SK-N-SH treated with all-trans-retinoic acid at 6 μM for 48 hours (cell line): ENCODE measurements around the gene AFAP1.

Source experiments
- ATAC-seq: fragments of 200-7000 bp; cut with Tn5 transposase; 3 replicates; pipeline ENCODE4 v1.9.1; 2020; ENCODE audit warnings: mild to moderate bottlenecking, moderate library complexity
- ARNTL ChIP-seq: fragments of 450-650 bp; formaldehyde crosslinking; IDR thresholded peaks from 2 replicates; pipeline ENCODE4 v1.5.0; 2020; ENCODE audit warnings: low read depth, mild to moderate bottlenecking, moderate library complexity, borderline replicate concordance
- BACH2 ChIP-seq: fragments of 250-450 bp; sonication (Bioruptor Pico); IDR thresholded peaks from 2 replicates; pipeline ENCODE4 v1.9.0; 2021; ENCODE audit warnings: mild to moderate bottlenecking, borderline replicate concordance
- CSDC2 ChIP-seq: fragments of 250-450 bp; sonication (Bioruptor Pico); IDR thresholded peaks from 2 replicates; pipeline ENCODE4 v1.5.0; 2020; ENCODE audit warnings: mild to moderate bottlenecking, moderate library complexity
- ESRRG ChIP-seq: fragments of 250-450 bp; sonication (Bioruptor Pico); IDR thresholded peaks from 2 replicates; pipeline ENCODE4 v1.6.1; 2021; ENCODE audit warnings: mild to moderate bottlenecking
- GLIS3 ChIP-seq: fragments of 250-450 bp; sonication (Bioruptor Pico); IDR thresholded peaks from 2 replicates; pipeline ENCODE4 v1.5.0; 2020; ENCODE audit warnings: mild to moderate bottlenecking, moderate library complexity
- ISL1 ChIP-seq: fragments of 250-450 bp; sonication (Bioruptor Pico); IDR thresholded peaks from 2 replicates; pipeline ENCODE4 v2.1.2; 2022; ENCODE audit warnings: mild to moderate bottlenecking, moderate library complexity
- OSR1 ChIP-seq: fragments of 250-450 bp; sonication (Bioruptor Pico); IDR thresholded peaks from 2 replicates; pipeline ENCODE4 v1.8.0; 2022; ENCODE audit warnings: moderate library complexity, mild to moderate bottlenecking, inconsistent platforms
- PPARA ChIP-seq: fragments of 250-450 bp; sonication (Bioruptor Pico); IDR thresholded peaks from 2 replicates; pipeline ENCODE4 v1.5.0; 2020; ENCODE audit warnings: mild to moderate bottlenecking, borderline replicate concordance
- RARB ChIP-seq: fragments of 250-450 bp; sonication (Bioruptor Pico); IDR thresholded peaks from 2 replicates; pipeline ENCODE4 v1.8.0; 2021; ENCODE audit warnings: mild to moderate bottlenecking, moderate library complexity
- SNAI2 ChIP-seq: fragments of 250-450 bp; sonication (Bioruptor Pico); IDR thresholded peaks from 2 replicates; pipeline ENCODE4 v1.5.0; 2020; ENCODE audit warnings: mild to moderate bottlenecking, moderate library complexity
- TCF4 ChIP-seq: fragments of 250-450 bp; sonication (Bioruptor Pico); IDR thresholded peaks from 2 replicates; pipeline ENCODE4 v1.8.0; 2021; ENCODE audit warnings: mild to moderate bottlenecking, moderate library complexity, borderline replicate concordance
- TOX ChIP-seq: fragments of 250-450 bp; sonication (Bioruptor Pico); IDR thresholded peaks from 2 replicates; pipeline ENCODE4 v1.8.0; 2021; ENCODE audit warnings: mild to moderate bottlenecking, moderate library complexity, borderline replicate concordance
- ZC3H10 ChIP-seq: fragments of 250-450 bp; sonication (Bioruptor Pico); IDR thresholded peaks from 2 replicates; pipeline ENCODE4 v1.5.1; 2021; ENCODE audit warnings: mild to moderate bottlenecking, moderate library complexity
- ZFP3 ChIP-seq: fragments of 250-450 bp; sonication (Bioruptor Pico); IDR thresholded peaks from 2 replicates; pipeline ENCODE4 v1.5.0; 2020; ENCODE audit warnings: mild to moderate bottlenecking, moderate library complexity
- ZFP30 ChIP-seq: fragments of 450-650 bp; formaldehyde crosslinking; IDR thresholded peaks from 2 replicates; pipeline ENCODE4 v1.5.0; 2022; ENCODE audit warnings: mild to moderate bottlenecking, moderate library complexity
- ZNF565 ChIP-seq: fragments of 450-650 bp; formaldehyde crosslinking; conservative IDR thresholded peaks from 2 replicates; pipeline ENCODE4 v1.5.0; 2020; ENCODE audit warnings: low read depth, mild to moderate bottlenecking, moderate library complexity
- ZNF70 ChIP-seq: fragments of 450-650 bp; formaldehyde crosslinking; IDR thresholded peaks from 2 replicates; pipeline ENCODE4 v1.5.0; 2020; ENCODE audit warnings: mild to moderate bottlenecking, moderate library complexity
- ZNF8 ChIP-seq: fragments of 450-650 bp; formaldehyde crosslinking; IDR thresholded peaks from 2 replicates; pipeline ENCODE4 v1.5.0; 2020; ENCODE audit warnings: mild to moderate bottlenecking, moderate library complexity
- TF ChIP-seq, protein P1 (sequence below): fragments of 250-450 bp; sonication (Bioruptor Pico); IDR thresholded peaks from 2 replicates; pipeline ENCODE4 v1.5.1; 2021; ENCODE audit warnings: mild to moderate bottlenecking, moderate library complexity
- TF ChIP-seq, protein P2 (sequence below): fragments of 250-450 bp; sonication (Bioruptor Pico); IDR thresholded peaks from 2 replicates; pipeline ENCODE4 v1.8.0; 2021; ENCODE audit warnings: low read depth, mild to moderate bottlenecking, moderate library complexity, borderline replicate concordance
- TF ChIP-seq, protein P3 (sequence below): fragments of 250-450 bp; sonication (Bioruptor Pico); IDR thresholded peaks from 2 replicates; pipeline ENCODE4 v1.5.1; 2020; ENCODE audit warnings: low read depth, mild to moderate bottlenecking, moderate library complexity
- TF ChIP-seq, protein P4 (sequence below): fragments of 250-450 bp; sonication (Bioruptor Pico); IDR thresholded peaks from 2 replicates; pipeline ENCODE4 v1.5.0; 2020; ENCODE audit warnings: mild to moderate bottlenecking, moderate library complexity
- TF ChIP-seq, protein P5 (sequence below): fragments of 250-450 bp; sonication (Bioruptor Pico); IDR thresholded peaks from 2 replicates; pipeline ENCODE4 v1.8.0; 2020; ENCODE audit warnings: mild to moderate bottlenecking, moderate library complexity, borderline replicate concordance

AFAP1 gene

DNA sequence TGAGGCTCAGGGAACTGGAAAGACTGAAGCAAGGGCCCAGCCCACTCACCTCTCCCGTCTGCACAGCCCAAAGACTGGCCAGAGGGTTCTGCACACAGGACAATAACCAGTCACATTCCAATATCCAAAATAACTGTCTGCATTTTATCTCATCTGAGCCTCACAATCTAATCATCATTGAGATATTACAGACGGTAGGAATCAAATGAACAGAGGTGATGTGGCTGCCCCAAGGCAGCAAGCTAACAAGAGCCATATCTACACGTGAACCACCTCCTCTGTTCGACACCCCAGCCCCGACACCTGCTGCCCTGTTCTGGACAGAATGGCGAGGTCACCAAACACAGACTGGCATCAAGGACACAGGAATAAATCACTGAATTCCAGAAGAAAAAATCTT lies 60.5 kb downstream of the AFAP1 start:
- TF ChIP-seq PPARA (CRISPR knock-in tag): no peak
- peak; percentile 30; the same call in 1 of the 2 replicates for TF ChIP-seq ESRRG (CRISPR knock-in tag)
- TF ChIP-seq OSR1: no peak
- TF ChIP-seq ZNF565 (CRISPR knock-in tag): no peak
- TF ChIP-seq TOX (CRISPR knock-in tag): no peak
- no peak for TF ChIP-seq ZFP3
- TF ChIP-seq, protein P1, sequence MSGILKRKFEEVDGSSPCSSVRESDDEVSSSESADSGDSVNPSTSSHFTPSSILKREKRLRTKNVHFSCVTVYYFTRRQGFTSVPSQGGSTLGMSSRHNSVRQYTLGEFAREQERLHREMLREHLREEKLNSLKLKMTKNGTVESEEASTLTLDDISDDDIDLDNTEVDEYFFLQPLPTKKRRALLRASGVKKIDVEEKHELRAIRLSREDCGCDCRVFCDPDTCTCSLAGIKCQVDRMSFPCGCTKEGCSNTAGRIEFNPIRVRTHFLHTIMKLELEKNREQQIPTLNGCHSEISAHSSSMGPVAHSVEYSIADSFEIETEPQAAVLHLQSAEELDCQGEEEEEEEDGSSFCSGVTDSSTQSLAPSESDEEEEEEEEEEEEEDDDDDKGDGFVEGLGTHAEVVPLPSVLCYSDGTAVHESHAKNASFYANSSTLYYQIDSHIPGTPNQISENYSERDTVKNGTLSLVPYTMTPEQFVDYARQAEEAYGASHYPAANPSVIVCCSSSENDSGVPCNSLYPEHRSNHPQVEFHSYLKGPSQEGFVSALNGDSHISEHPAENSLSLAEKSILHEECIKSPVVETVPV (CRISPR knock-in tag): no peak
- TF ChIP-seq SNAI2 (CRISPR knock-in tag): 0 out of 2 replicates have a peak, but pooled peaks have one; percentile 14
- no peak for TF ChIP-seq ZNF70 (CRISPR knock-in tag)
- TF ChIP-seq ARNTL (CRISPR knock-in tag): no peak
- peak; percentile 86; the same call in 1 of the 2 replicates for TF ChIP-seq TCF4 (CRISPR knock-in tag)
- TF ChIP-seq, protein P2, sequence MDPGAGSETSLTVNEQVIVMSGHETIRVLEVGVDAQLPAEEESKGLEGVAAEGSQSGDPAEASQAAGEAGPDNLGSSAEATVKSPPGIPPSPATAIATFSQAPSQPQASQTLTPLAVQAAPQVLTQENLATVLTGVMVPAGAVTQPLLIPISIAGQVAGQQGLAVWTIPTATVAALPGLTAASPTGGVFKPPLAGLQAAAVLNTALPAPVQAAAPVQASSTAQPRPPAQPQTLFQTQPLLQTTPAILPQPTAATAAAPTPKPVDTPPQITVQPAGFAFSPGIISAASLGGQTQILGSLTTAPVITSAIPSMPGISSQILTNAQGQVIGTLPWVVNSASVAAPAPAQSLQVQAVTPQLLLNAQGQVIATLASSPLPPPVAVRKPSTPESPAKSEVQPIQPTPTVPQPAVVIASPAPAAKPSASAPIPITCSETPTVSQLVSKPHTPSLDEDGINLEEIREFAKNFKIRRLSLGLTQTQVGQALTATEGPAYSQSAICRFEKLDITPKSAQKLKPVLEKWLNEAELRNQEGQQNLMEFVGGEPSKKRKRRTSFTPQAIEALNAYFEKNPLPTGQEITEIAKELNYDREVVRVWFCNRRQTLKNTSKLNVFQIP (CRISPR knock-in tag): no peak; the same call in 1 of the 2 replicates
- no peak for TF ChIP-seq CSDC2 (CRISPR knock-in tag)
- TF ChIP-seq ZC3H10 (CRISPR knock-in tag): no peak
- no peak for TF ChIP-seq BACH2
- TF ChIP-seq RARB: no peak
- TF ChIP-seq ZNF8 (CRISPR knock-in tag): no peak
- TF ChIP-seq, protein P3, sequence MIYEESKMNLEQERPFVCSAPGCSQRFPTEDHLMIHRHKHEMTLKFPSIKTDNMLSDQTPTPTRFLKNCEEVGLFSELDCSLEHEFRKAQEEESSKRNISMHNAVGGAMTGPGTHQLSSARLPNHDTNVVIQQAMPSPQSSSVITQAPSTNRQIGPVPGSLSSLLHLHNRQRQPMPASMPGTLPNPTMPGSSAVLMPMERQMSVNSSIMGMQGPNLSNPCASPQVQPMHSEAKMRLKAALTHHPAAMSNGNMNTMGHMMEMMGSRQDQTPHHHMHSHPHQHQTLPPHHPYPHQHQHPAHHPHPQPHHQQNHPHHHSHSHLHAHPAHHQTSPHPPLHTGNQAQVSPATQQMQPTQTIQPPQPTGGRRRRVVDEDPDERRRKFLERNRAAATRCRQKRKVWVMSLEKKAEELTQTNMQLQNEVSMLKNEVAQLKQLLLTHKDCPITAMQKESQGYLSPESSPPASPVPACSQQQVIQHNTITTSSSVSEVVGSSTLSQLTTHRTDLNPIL: peak; percentile 33; the same call in 1 of the 2 replicates
- TF ChIP-seq, protein P4, sequence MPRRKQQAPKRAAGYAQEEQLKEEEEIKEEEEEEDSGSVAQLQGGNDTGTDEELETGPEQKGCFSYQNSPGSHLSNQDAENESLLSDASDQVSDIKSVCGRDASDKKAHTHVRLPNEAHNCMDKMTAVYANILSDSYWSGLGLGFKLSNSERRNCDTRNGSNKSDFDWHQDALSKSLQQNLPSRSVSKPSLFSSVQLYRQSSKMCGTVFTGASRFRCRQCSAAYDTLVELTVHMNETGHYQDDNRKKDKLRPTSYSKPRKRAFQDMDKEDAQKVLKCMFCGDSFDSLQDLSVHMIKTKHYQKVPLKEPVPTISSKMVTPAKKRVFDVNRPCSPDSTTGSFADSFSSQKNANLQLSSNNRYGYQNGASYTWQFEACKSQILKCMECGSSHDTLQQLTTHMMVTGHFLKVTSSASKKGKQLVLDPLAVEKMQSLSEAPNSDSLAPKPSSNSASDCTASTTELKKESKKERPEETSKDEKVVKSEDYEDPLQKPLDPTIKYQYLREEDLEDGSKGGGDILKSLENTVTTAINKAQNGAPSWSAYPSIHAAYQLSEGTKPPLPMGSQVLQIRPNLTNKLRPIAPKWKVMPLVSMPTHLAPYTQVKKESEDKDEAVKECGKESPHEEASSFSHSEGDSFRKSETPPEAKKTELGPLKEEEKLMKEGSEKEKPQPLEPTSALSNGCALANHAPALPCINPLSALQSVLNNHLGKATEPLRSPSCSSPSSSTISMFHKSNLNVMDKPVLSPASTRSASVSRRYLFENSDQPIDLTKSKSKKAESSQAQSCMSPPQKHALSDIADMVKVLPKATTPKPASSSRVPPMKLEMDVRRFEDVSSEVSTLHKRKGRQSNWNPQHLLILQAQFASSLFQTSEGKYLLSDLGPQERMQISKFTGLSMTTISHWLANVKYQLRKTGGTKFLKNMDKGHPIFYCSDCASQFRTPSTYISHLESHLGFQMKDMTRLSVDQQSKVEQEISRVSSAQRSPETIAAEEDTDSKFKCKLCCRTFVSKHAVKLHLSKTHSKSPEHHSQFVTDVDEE (CRISPR knock-in tag): 0 out of 2 replicates have a peak, but pooled peaks have one; percentile 75
- TF ChIP-seq ISL1 (CRISPR knock-in tag): peak; percentile 70
- TF ChIP-seq GLIS3: no peak
- TF ChIP-seq ZFP30: no peak
- TF ChIP-seq, protein P5, sequence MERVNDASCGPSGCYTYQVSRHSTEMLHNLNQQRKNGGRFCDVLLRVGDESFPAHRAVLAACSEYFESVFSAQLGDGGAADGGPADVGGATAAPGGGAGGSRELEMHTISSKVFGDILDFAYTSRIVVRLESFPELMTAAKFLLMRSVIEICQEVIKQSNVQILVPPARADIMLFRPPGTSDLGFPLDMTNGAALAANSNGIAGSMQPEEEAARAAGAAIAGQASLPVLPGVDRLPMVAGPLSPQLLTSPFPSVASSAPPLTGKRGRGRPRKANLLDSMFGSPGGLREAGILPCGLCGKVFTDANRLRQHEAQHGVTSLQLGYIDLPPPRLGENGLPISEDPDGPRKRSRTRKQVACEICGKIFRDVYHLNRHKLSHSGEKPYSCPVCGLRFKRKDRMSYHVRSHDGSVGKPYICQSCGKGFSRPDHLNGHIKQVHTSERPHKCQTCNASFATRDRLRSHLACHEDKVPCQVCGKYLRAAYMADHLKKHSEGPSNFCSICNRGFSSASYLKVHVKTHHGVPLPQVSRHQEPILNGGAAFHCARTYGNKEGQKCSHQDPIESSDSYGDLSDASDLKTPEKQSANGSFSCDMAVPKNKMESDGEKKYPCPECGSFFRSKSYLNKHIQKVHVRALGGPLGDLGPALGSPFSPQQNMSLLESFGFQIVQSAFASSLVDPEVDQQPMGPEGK (CRISPR knock-in tag): no peak
- peak; percentile 32 for ATAC-seq

DNA sequence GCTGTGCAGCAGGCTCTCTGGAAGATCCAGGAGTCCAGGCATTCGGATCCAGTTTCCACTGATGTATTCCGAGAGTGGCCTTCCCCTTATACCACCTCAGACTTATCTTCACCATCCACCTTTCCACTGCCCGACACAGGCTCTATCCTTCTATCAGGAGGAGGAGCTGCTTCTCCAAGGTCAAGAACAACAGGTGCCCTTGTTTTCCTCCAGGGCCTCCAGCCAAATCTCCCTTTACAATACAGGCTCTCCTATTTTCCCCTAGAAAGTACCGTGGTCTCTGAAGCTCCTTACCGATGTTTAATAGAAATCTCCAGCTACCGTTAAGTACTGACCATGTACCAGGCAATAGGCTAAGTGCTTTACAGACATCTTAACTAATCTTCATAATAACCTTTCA lies 61.3 kb downstream of the AFAP1 start:
- no peak for ATAC-seq
- no peak for TF ChIP-seq GLIS3
- TF ChIP-seq, protein P2 (CRISPR knock-in tag): no peak
- no peak for TF ChIP-seq TOX (CRISPR knock-in tag)
- TF ChIP-seq ESRRG (CRISPR knock-in tag): no peak
- TF ChIP-seq SNAI2 (CRISPR knock-in tag): no peak
- TF ChIP-seq, protein P3: no peak
- no peak for TF ChIP-seq ZNF565 (CRISPR knock-in tag)
- TF ChIP-seq PPARA (CRISPR knock-in tag): no peak
- no peak for TF ChIP-seq ZFP30
- no peak for TF ChIP-seq ZNF8 (CRISPR knock-in tag)
- TF ChIP-seq, protein P1 (CRISPR knock-in tag): no peak
- no peak for TF ChIP-seq ARNTL (CRISPR knock-in tag)
